ENCODE measurements around the gene OSBPL10.

OSBPL10 gene

GRCh38 chr3:31847760-31848159 is 133.3 kb downstream of the OSBPL10 start:
- Histone ChIP-seq H3K36me3 (ENCODE audit: control insufficient read depth, insufficient read depth, low read length) (no peaks in the 10 kb centered on the region), H3K9ac (no peak overlapping the region), H3K79me2 (no peaks in the 10 kb centered on the region), H2AFZ (no peak overlapping the region), H3K4me3 (ENCODE audit: low read depth, low read length) (no peak overlapping the region), H3K4me1 (no peaks in the 10 kb centered on the region), H3K27ac (no peak overlapping the region), H3K27me3 (ENCODE audit: control insufficient read depth, insufficient read depth, low read length) (no peaks in the 10 kb centered on the region), H3K4me2 (ENCODE audit: low read length) (no peak overlapping the region), H3K9me3 (ENCODE audit: control insufficient read depth, low read length) (no peaks in the 10 kb centered on the region)
- TF ChIP-seq CTCF (IDR thresholded peaks at IDR 0.05) = no peak

GRCh38 chr3:31841515-31841914 is 139.5 kb downstream of the OSBPL10 start:
- Histone ChIP-seq H3K4me2 (ENCODE audit: low read length) (no peak overlapping the region), H3K27me3 (ENCODE audit: control insufficient read depth, insufficient read depth, low read length) (no peaks in the 10 kb centered on the region), H3K4me3 (ENCODE audit: low read depth, low read length) (no peak overlapping the region), H3K4me1 (no peaks in the 10 kb centered on the region), H3K79me2 (no peaks in the 10 kb centered on the region), H2AFZ (no peak overlapping the region), H3K36me3 (ENCODE audit: control insufficient read depth, insufficient read depth, low read length) (no peaks in the 10 kb centered on the region), H3K9ac (no peak overlapping the region), H3K9me3 (ENCODE audit: control insufficient read depth, low read length) (no peaks in the 10 kb centered on the region), H3K27ac (no peak overlapping the region)
- no peak for TF ChIP-seq CTCF (IDR thresholded peaks at IDR 0.05)

GRCh38 chr3:31840252-31840651 is 140.8 kb downstream of the OSBPL10 start:
- Histone ChIP-seq H3K79me2 (no peaks in the 10 kb centered on the region), H2AFZ (no peak overlapping the region), H3K9ac (no peak overlapping the region), H3K4me2 (ENCODE audit: low read length) (no peak overlapping the region), H3K36me3 (ENCODE audit: control insufficient read depth, insufficient read depth, low read length) (no peaks in the 10 kb centered on the region), H3K4me3 (ENCODE audit: low read depth, low read length) (no peak overlapping the region), H3K4me1 (no peaks in the 10 kb centered on the region), H3K27me3 (ENCODE audit: control insufficient read depth, insufficient read depth, low read length) (no peaks in the 10 kb centered on the region), H3K27ac (no peak overlapping the region), H3K9me3 (ENCODE audit: control insufficient read depth, low read length) (no peaks in the 10 kb centered on the region)
- TF ChIP-seq CTCF (IDR thresholded peaks at IDR 0.05) = no peak

GRCh38 chr3:31839144-31839917 is 141.7 kb downstream of the OSBPL10 start:
- Histone ChIP-seq H3K4me3 (ENCODE audit: low read depth, low read length) (no peak overlapping the region), H3K4me1 (no peaks in the 10 kb centered on the region), H3K36me3 (ENCODE audit: control insufficient read depth, insufficient read depth, low read length) (no peaks in the 10 kb centered on the region), H3K27ac (no peak overlapping the region), H3K9ac (no peak overlapping the region), H2AFZ (no peak overlapping the region), H3K27me3 (ENCODE audit: control insufficient read depth, insufficient read depth, low read length) (no peaks in the 10 kb centered on the region), H3K79me2 (no peaks in the 10 kb centered on the region), H3K9me3 (ENCODE audit: control insufficient read depth, low read length) (no peaks in the 10 kb centered on the region), H3K4me2 (ENCODE audit: low read length) (no peak overlapping the region)
- no peak for TF ChIP-seq CTCF (IDR thresholded peaks at IDR 0.05)

All from parathyroid adenoma (tissue), 2 donors.